RPMI7951 (cell line): ENCODE data around the gene ARHGAP26. TPM values are rescaled to one million over a fixed set of nuclear protein-coding genes. Genes with fewer than 3 reads are reported as not detected.

Experiments used
- DNase-seq: peaks from one replicate; pipeline ENCODE4 v3.0.0-alpha.2; 2012; ENCODE audit warnings: low read depth
- total RNA-seq: library from RNA; depleted of rRNA; stranded (reverse); fragments of >200 nt; shearing (Covaris generic); gene quantifications from 2 replicates; pipeline ENCODE4 v1.2.3, GENCODE V29; 2014

The ARHGAP26 gene
- total RNA-seq, 1 experiment from 2014 or later: 1.1 TPM

- DNase-seq: peak; percentile 64
Measured at GRCh38 chr5:143061161-143061945, 291.2 kb downstream of the ARHGAP26 start.

GRCh38 chr5:143062379-143062778 lies 292.2 kb downstream of the ARHGAP26 start:
- no peak for DNase-seq

- DNase-seq: peak; percentile 55
Measured at GRCh38 chr5:143063175-143063970, 293.2 kb downstream of the ARHGAP26 start.

GRCh38 chr5:143064218-143064641 lies 294.1 kb downstream of the ARHGAP26 start:
- peak; percentile 64 for DNase-seq

GRCh38 chr5:143064676-143065075 lies 294.5 kb downstream of the ARHGAP26 start:
- no peak for DNase-seq

DNA sequence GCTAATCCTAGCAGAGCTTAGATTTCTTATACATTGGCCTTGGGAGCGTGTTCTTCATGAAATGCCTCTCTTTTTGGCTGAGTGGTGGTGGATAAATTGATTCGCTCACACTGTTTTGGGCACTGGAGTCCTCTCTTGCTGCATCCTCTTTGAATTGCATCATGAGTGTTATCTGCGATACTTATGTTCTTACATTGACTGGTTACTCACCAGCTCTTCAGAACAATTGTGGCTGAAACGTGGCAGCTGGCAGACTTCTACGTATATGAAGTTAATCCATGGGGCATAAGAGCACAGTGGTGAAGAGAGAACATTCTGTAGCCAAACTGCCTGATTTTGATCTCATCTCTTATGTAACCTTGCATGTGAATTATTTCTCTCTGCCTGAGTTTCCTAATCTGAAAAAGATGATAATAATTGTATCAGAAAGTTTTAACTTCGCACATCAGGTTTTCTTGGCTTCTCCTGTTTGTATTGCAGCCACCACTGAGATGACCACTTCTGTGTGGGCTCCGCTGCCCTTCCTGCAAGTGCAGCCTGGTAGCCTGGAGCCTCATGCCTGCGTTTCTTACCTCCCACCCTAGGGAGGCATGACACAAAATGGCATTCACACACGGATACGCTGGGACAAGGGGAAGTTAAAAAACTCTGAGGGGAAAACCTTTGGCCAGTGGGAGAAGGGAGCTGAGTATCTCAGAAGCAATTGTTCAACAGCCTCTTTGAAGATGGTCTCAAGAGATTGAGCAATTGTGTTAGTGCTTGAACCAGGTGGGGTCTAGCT lies 295.2 kb downstream of the ARHGAP26 start:
- peak; percentile 53 for DNase-seq

- DNase-seq: no peak
Measured at GRCh38 chr5:143065996-143066522, 295.9 kb downstream of the ARHGAP26 start.

- peak; percentile 44 for DNase-seq
Measured at GRCh38 chr5:143066556-143067281, 296.5 kb downstream of the ARHGAP26 start.

DNA sequence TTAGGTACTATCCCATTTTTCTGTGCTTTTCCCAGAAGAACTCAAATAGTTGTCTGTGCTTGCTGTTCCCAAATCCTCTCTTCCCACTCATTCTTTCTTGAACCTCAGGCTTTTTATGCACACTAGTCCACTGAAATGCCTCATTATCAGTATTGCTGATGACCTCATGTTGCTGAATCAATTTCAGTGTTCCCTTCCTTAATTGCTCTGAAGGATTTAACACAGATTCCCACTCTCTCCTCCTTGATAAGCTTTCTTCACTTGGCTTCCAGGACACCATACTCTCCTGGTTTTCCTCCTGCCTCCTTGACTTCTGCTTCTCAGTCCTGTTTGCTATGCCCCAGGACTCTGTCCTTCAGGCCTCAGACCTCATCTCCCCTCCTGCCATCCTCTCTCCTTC lies 298.5 kb downstream of the ARHGAP26 start:
- no peak for DNase-seq

DNA sequence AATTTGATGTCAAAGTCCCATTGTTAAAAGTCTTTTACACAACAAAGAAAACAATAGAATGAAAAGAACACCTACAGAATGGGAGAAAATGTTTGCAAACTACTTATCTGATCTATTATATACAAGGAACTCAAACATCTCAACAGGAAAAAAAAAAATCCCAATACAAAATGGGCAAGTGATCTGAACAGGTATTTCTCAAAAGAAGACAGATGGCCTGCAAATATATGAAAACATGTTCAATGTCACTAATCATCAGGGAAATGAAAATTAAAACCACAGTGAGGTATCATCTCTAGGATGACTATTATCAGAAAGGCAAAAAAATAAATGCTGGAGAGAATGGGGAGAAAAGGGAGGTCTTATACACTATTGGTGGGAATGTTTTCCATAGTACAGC lies 301.8 kb downstream of the ARHGAP26 start:
- DNase-seq: no peak

GRCh38 chr5:143072734-143073133 lies 302.6 kb downstream of the ARHGAP26 start:
- DNase-seq: no peak

GRCh38 chr5:143073766-143074165 lies 303.6 kb downstream of the ARHGAP26 start:
- DNase-seq: no peak

GRCh38 chr5:143074414-143074996 lies 304.3 kb downstream of the ARHGAP26 start:
- no peak for DNase-seq

GRCh38 chr5:143076377-143076776 lies 306.2 kb downstream of the ARHGAP26 start:
- DNase-seq: no peak

DNA sequence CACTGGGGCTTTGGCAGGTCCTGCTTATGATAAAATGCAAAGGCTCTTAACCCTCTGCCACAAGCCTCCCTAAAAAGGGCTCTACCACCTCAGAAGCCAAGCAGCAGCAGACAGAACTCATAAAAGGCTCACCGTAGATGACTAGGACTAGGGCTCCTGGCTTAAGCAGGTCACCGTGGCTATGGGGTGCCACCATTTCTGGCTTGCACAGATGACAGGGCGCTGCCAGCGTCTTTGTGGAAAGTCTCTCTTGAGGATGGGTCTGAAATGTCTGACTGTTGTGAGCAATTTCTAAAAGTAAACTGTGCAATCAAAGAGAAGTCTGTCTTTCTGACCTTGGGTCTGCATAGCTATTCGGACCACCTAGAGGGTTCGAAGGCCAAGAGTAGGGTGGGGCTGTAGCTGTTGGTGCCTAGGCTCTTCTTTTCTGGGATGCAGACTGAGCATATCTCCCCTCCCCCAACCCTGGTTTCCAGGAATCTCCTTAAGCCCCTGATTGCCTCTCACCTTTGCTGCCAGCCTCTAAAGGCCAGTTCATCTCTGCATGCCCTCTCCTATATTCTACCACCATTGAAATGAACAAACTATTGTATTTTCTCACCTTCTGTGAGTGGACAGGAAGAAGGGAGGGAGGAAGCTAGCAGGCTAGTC lies 307.4 kb downstream of the ARHGAP26 start:
- no peak for DNase-seq

DNA sequence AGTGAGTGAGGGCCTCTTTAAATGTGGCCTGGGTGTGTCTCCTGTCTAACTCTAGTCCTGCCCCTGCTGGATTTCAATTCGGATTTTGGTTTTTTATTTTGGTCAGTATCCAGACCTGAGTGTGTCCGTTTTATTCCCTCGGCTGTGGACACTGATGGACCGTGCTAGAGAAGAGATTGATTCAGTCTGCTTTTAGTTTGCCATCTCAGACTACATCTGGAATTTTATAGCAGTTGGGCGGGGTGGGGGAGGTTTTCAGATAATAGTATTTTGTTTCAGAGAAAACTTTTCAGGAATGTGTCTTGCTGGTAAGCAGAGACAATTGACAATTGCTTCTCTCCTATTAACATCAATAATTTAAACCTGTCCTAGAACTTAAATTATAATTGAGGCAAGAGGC lies 308.1 kb downstream of the ARHGAP26 start:
- no peak for DNase-seq

- no peak for DNase-seq
Measured at GRCh38 chr5:143078971-143079370, 308.8 kb downstream of the ARHGAP26 start.

- DNase-seq: no peak
Measured at GRCh38 chr5:143080407-143080806, 310.2 kb downstream of the ARHGAP26 start.

- DNase-seq: no peak
Measured at GRCh38 chr5:143080982-143081381, 310.8 kb downstream of the ARHGAP26 start.

DNA sequence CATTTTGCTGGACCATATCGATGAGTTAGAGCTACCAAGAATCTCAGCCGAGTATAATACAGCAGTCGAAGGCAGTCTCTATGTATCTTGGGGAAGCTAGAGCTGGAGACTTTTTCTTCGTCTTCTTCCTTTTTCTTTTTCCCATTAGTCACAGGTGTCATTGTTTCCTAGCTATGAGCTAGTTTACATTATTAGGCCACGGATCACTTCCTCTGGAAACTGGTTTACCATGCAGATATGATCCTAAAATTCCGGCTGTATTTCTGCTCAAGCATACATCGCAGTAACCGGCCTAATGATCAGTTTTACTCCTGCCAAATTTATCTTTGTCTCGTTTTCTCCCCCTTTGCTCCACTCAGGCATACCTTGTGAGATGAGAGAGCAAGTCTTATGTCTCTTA lies 312.8 kb downstream of the ARHGAP26 start:
- no peak for DNase-seq
